Mesenchymal stem cell (in vitro differentiated cells and primary cell): ENCODE results near the gene CRISPLD2.
A peak's percentile ranks its signal among the peaks of the same experiment; 100 is the strongest.

Experiments used
- DNase-seq: peaks from one replicate; pipeline ENCODE4 v3.0.0-alpha.2; 2013
- H2AFZ ChIP-seq: one replicate; pipeline ENCODE4 v1.6.1; 2013; ENCODE audit warnings: low read depth, mild to moderate bottlenecking, control low read depth, inconsistent platforms, low read length, moderate library complexity
- H2AK5ac ChIP-seq: 2 replicates; pipeline ENCODE4 v1.6.1; 2013; ENCODE audit warnings: low read length, moderate library complexity, mild to moderate bottlenecking, inconsistent platforms; ENCODE audit not compliant: severe bottlenecking
- H2BK120ac ChIP-seq: one replicate; pipeline ENCODE4 v1.6.1; 2013; ENCODE audit warnings: low read depth, mild to moderate bottlenecking, inconsistent platforms, low read length, moderate library complexity
- H2BK12ac ChIP-seq, 2 experiments: one replicate each; pipeline ENCODE4 v1.6.1; 2013; ENCODE audit warnings: inconsistent platforms in 2 of 2, low read length in 2 of 2, mild to moderate bottlenecking in 2 of 2, moderate library complexity in 2 of 2, control low read depth in 1 of 2
- H2BK15ac ChIP-seq: one replicate; pipeline ENCODE4 v1.6.1; 2013; ENCODE audit warnings: mild to moderate bottlenecking, low read depth, inconsistent platforms; ENCODE audit not compliant: poor library complexity, severe bottlenecking
- H2BK5ac ChIP-seq: 2 replicates; pipeline ENCODE4 v1.6.1; 2013; ENCODE audit warnings: low read depth, mild to moderate bottlenecking, low read length, control low read depth, inconsistent platforms; ENCODE audit not compliant: poor library complexity, severe bottlenecking
- H3K14ac ChIP-seq, 2 experiments: one replicate each; pipeline ENCODE4 v1.6.1; 2013; ENCODE audit warnings: inconsistent platforms in 2 of 2, low read length in 2 of 2, control low read depth in 1 of 2, mild to moderate bottlenecking in 1 of 2, moderate library complexity in 1 of 2
- H3K18ac ChIP-seq, 2 experiments: one replicate each; pipeline ENCODE4 v1.6.1; 2013; ENCODE audit warnings: inconsistent platforms in 2 of 2, low read length in 2 of 2, control low read depth in 1 of 2, low read depth in 1 of 2, mild to moderate bottlenecking in 1 of 2
- H3K23ac ChIP-seq, 2 experiments: one replicate each; pipeline ENCODE4 v1.6.1; 2013; ENCODE audit warnings: inconsistent platforms in 2 of 2, low read length in 2 of 2, mild to moderate bottlenecking in 2 of 2, moderate library complexity in 2 of 2, control low read depth in 1 of 2
- H3K27ac ChIP-seq: 2 replicates; pipeline ENCODE4 v1.5.1; 2013; ENCODE audit warnings: mild to moderate bottlenecking, moderate library complexity, low read length, control low read depth, inconsistent platforms; ENCODE audit not compliant: poor library complexity, severe bottlenecking
- H3K27me3 ChIP-seq, 2 experiments: 2 replicates each; pipeline versions ENCODE4 v1.6.1 to v1.7.0; 2013; ENCODE audit warnings: low read length in 2 of 2, mild to moderate bottlenecking in 2 of 2, moderate library complexity in 2 of 2, control low read depth in 1 of 2, inconsistent platforms in 1 of 2; ENCODE audit not compliant: control insufficient read depth in 1 of 2, insufficient read depth in 1 of 2
- H3K36me3 ChIP-seq, 2 experiments: 2 replicates each; pipeline versions ENCODE4 v1.6.1 to v1.7.0; 2013; ENCODE audit warnings: low read length in 2 of 2, control low read depth in 1 of 2, inconsistent platforms in 1 of 2, low read depth in 1 of 2, mild to moderate bottlenecking in 1 of 2; ENCODE audit not compliant: insufficient read depth in 2 of 2, control insufficient read depth in 1 of 2
- H3K4ac ChIP-seq, 2 experiments: one replicate each; pipeline ENCODE4 v1.6.1; 2013; ENCODE audit warnings: inconsistent platforms in 2 of 2, low read length in 2 of 2, mild to moderate bottlenecking in 2 of 2, moderate library complexity in 2 of 2, control low read depth in 1 of 2, low read depth in 1 of 2
- H3K4me1 ChIP-seq: 2 replicates; pipeline ENCODE4 v1.6.1; 2013; ENCODE audit warnings: low read depth, low read length, control low read depth; ENCODE audit not compliant: control insufficient read depth, insufficient read depth
- H3K4me2 ChIP-seq: 2 replicates; pipeline ENCODE4 v1.6.1; 2013; ENCODE audit warnings: low read length, mild to moderate bottlenecking, inconsistent platforms; ENCODE audit not compliant: poor library complexity, severe bottlenecking
- H3K4me3 ChIP-seq, 2 experiments: 2 replicates each; pipeline versions ENCODE4 v1.5.1 to v1.7.0; 2013; ENCODE audit warnings: low read length in 2 of 2, mild to moderate bottlenecking in 2 of 2, control low read depth in 1 of 2, low read depth in 1 of 2; ENCODE audit not compliant: insufficient read depth in 1 of 2
- H3K79me1 ChIP-seq: replicated peaks from 2 replicates; pipeline ENCODE4 v1.6.1; 2013; ENCODE audit warnings: mild to moderate bottlenecking, control low read depth, low read length, inconsistent platforms; ENCODE audit not compliant: poor library complexity, severe bottlenecking
- H3K9ac ChIP-seq: 2 replicates; pipeline ENCODE4 v1.7.0; 2013; ENCODE audit warnings: mild to moderate bottlenecking, low read length, moderate library complexity
- H3K9me3 ChIP-seq: 2 replicates; pipeline ENCODE4 v1.7.0; 2013; ENCODE audit warnings: mild to moderate bottlenecking, low read length; ENCODE audit not compliant: control insufficient read depth
- H4K8ac ChIP-seq: one replicate; pipeline ENCODE4 v1.6.1; 2013; ENCODE audit warnings: inconsistent platforms, mild to moderate bottlenecking, low read length, moderate library complexity
- H4K91ac ChIP-seq: one replicate; pipeline ENCODE4 v1.6.1; 2013; ENCODE audit warnings: mild to moderate bottlenecking, low read length, inconsistent platforms
- WGBS: methylation state at CpG from one replicate; pipeline ENCODE4 v1.1.7; 2013; ENCODE audit warnings: mixed read lengths; 5-methylcytosine and 5-hydroxymethylcytosine counted together

The CRISPLD2 gene

GRCh38 chr16:84897911-84898377 is 78.2 kb downstream of the CRISPLD2 start:
- Histone ChIP-seq H3K4me1 (no peaks in the 10 kb centered on the region), H3K14ac (no peak overlapping the region), H2BK5ac (no peak overlapping the region), H2AK5ac (no peak overlapping the region), H3K9me3 (no peaks in the 10 kb centered on the region), H2BK15ac (no peak overlapping the region), H3K23ac (no peak overlapping the region), H2BK12ac (no peak overlapping the region), H3K4me2 (no peak overlapping the region), H3K79me1 (no peaks in the 10 kb centered on the region), H2BK120ac (no peak overlapping the region), H3K4ac (no peak overlapping the region), H4K91ac (no peak overlapping the region), H4K8ac (peak overlapping the region; percentile 28), H3K9ac (no peak overlapping the region), H3K27ac (no peak overlapping the region), H3K36me3 (no peaks in the 10 kb centered on the region), H2AFZ (no peak overlapping the region), H3K18ac (no peak overlapping the region), H3K27me3 (no peaks in the 10 kb centered on the region), H3K4me3 (no peak overlapping the region)
- DNase-seq: no peak
- WGBS: 83% methylated on average over 15 of the region's 15 CpGs

- Histone ChIP-seq H3K9me3 (no peaks in the 10 kb centered on the region), H2BK5ac (no peak overlapping the region), H2BK12ac (no peak overlapping the region), H3K9ac (no peak overlapping the region), H3K27me3 (no peaks in the 10 kb centered on the region), H3K14ac (no peak overlapping the region), H2BK120ac (no peak overlapping the region), H2AK5ac (no peak overlapping the region), H3K4me2 (no peak overlapping the region), H3K18ac (no peak overlapping the region), H3K79me1 (no peaks in the 10 kb centered on the region), H3K36me3 (no peaks in the 10 kb centered on the region), H3K4me1 (no peaks in the 10 kb centered on the region), H4K8ac (no peak overlapping the region), H3K23ac (no peak overlapping the region), H2AFZ (no peak overlapping the region), H2BK15ac (no peak overlapping the region), H3K27ac (no peak overlapping the region), H3K4ac (no peak overlapping the region), H4K91ac (no peak overlapping the region), H3K4me3 (no peak overlapping the region)
- no peak for DNase-seq
- 58% methylated on average over 2 of the region's 2 CpGs for WGBS
Measured at GRCh38 chr16:84898447-84898846, 78.7 kb downstream of the CRISPLD2 start.

GRCh38 chr16:84899414-84899813 is 79.6 kb downstream of the CRISPLD2 start:
- Histone ChIP-seq H3K27me3 (no peaks in the 10 kb centered on the region), H3K14ac (no peak overlapping the region), H2AFZ (no peak overlapping the region), H3K79me1 (no peaks in the 10 kb centered on the region), H4K91ac (peak overlapping the region; percentile 41), H3K9ac (no peak overlapping the region), H2BK15ac (no peak overlapping the region), H3K23ac (no peak overlapping the region), H4K8ac (no peak overlapping the region), H3K4me3 (no peak overlapping the region), H3K4ac (no peak overlapping the region), H2AK5ac (no peak overlapping the region), H2BK5ac (no peak overlapping the region), H2BK12ac (no peak overlapping the region), H3K27ac (no peak overlapping the region), H3K9me3 (no peaks in the 10 kb centered on the region), H3K4me1 (no peaks in the 10 kb centered on the region), H3K4me2 (no peak overlapping the region), H3K18ac (no peak overlapping the region), H3K36me3 (no peaks in the 10 kb centered on the region), H2BK120ac (no peak overlapping the region)
- WGBS: 91% methylated on average over 7 of the region's 8 CpGs
- DNase-seq: no peak

GRCh38 chr16:84905965-84906460 is 86.2 kb downstream of the CRISPLD2 start:
- DNase-seq: no peak
- H2BK120ac ChIP-seq: no peak overlapping the region
- no peak overlapping the region for H2AFZ ChIP-seq
- no peak overlapping the region for H2BK12ac ChIP-seq
- no peak overlapping the region for H3K4ac ChIP-seq
- H3K4me2 ChIP-seq: no peak overlapping the region
- WGBS: 91% methylated on average over 9 of the region's 9 CpGs
- no peak overlapping the region for H2BK5ac ChIP-seq
- H3K4me3 ChIP-seq: no peak overlapping the region
- no peaks in the 10 kb centered on the region for H3K79me1 ChIP-seq
- H3K27ac ChIP-seq: no peak overlapping the region
- no peak overlapping the region for H4K91ac ChIP-seq
- no peak overlapping the region for H3K18ac ChIP-seq
- no peaks in the 10 kb centered on the region for H3K4me1 ChIP-seq
- H2AK5ac ChIP-seq: no peak overlapping the region
- no peak overlapping the region for H3K14ac ChIP-seq
- no peak overlapping the region for H3K9ac ChIP-seq
- H4K8ac ChIP-seq: no peak overlapping the region
- H3K27me3 ChIP-seq: no peaks in the 10 kb centered on the region
- no peak overlapping the region for H2BK15ac ChIP-seq
- no peaks in the 10 kb centered on the region for H3K36me3 ChIP-seq
- no peaks in the 10 kb centered on the region for H3K9me3 ChIP-seq
- H3K23ac ChIP-seq: no peak overlapping the region
